ENCODE data around the gene SYNJ1. TPM values are rescaled to one million over a fixed set of nuclear protein-coding genes. Genes with fewer than 3 reads are reported as not detected.

The SYNJ1 gene
- total and polyA plus RNA-seq, 9 of the 15 experiments (the other 6 are each of a cell fraction or from before 2014, with no cell fraction given) = 2.4 to 10.6 (median 5.6) TPM

DNA sequence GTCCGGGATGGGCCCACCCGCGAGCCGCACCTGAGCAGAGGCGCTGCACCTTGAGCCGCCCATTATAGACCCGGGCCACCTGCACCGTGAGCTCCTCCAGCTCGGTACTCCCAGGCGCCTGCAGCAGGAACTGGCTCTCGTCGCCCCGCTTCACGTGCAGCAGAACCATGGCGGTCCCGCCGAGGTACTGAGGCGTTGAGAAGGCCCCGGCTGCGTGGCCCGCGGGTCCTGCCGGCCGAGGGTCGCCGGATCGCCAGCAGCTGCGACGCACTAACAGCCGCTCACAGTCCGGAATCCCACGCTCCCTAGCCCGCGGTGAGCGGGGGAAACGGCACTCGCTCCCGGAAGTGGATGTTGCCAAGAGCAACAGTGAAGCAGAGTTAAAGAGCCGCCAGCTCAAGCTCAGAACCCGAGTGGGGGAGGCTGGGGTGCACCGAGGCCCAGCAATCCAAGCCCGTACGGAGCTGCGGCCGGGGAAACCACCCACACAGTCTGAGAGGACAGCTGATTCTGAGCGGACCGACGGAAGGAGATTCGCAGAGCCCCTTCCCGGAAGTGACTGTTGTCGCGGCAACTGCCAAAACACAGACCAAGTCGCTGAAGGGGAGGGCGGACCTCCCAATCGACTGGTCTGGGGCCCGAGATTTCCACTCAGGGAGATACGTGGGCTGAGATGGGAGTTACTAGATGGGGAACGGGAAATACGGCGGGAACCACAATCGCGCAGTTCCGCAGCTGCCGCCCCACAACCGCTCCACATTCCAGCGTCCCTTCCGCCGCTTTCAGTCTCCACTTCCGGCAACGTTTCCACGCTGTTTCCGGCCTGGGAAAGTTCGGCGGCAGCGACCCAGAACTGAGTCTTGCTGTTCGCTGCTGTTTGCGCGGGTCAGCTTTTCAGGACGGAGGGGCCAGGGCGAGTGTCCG, 115.5 kb downstream of the SYNJ1 start, which contains the start of gene CFAP298:
CFAP298 (minus strand) TSS at position 303 of the 924 bp plus-strand sequence; CDS start at position 169, 134 bp downstream.
- Histone ChIP-seq H2AFZ (ENCODE audit: low read depth, low read length) (peak within 1 kb of the TSS; percentile 100), H3K4me2 (ENCODE audit: insufficient read depth, low read length) (peak within 1 kb of the TSS; percentile 98), H3K27ac (ENCODE audit: extremely low read depth, low read depth, low read length) (peak within 1 kb of the TSS; percentile 96), H3K9ac (ENCODE audit: insufficient read depth in 1 of 2, low read depth in 2 of 2, low read length in 2 of 2) (peak within 1 kb of the TSS; percentile 93 to 96), H3K27me3 (ENCODE audit: control insufficient read depth in 2 of 2, insufficient read depth in 2 of 2, low read length in 2 of 2) (no peaks in the 10 kb centered on the region), H3K36me3 (ENCODE audit: control insufficient read depth, insufficient read depth, low read length) (peaks cover 32% of the 10 kb centered on the region), H4K20me1 (replicated peaks; ENCODE audit: control insufficient read depth, insufficient read depth, low read length) (no peaks in the 10 kb centered on the region), H3K79me2 (ENCODE audit: control insufficient read depth, insufficient read depth, low read length) (peaks cover 32% of the 10 kb centered on the region), H3K4me3 (peak within 1 kb of the TSS; percentile 89), H3K4me1 (replicated peaks in 1 of 2; ENCODE audit: control insufficient read depth in 2 of 2, insufficient read depth in 2 of 2, low read length in 2 of 2) (peaks cover 0 to 21% of the 10 kb centered on the region in 2 experiments; a peak in 4 of 5 replicates), H3K9me3 (replicated peaks; ENCODE audit: control insufficient read depth, insufficient read depth, low read depth, low read length) (no peaks in the 10 kb centered on the region), H3K9me1 (ENCODE audit: control insufficient read depth, insufficient read depth, low read length) (peaks cover 4% of the 10 kb centered on the region)
- POLR2A ChIA-PET = interaction anchor here (0.5 to 3.2 kb wide), 11 partner anchors 11 to 1448 kb away, joined by 3 to 13 read pairs (median 3); partner anchors contain the start of gene SYNJ1
- peak; percentile 86 for FAIRE-seq
- under 1% methylated on average over 78 of the region's 81 CpGs for WGBS (ENCODE audit: insufficient coverage, low coverage, missing lambda C conversion rate)
- DNase-seq (ENCODE audit: extremely low read depth in 1 of 4, low spot score in 3 of 4) = peak; percentile 88 to 96 (median 90)
- in situ Hi-C loops (cut with MboI) = no loop called here
- ATAC-seq = peak; percentile 90
- intact Hi-C loops (cut with micrococcal nuclease) = loop anchor here (5.0 kb wide), 2 partner anchors 160 to 220 kb away; partner anchors contain the start of genes PAXBP1 and URB1
- BruUV-seq (replicated peaks) = no TSS peak
- CTCF ChIA-PET (ENCODE audit: low intra/inter-chr PET ratio) = interaction anchor here (0.6 kb wide), 1 partner anchor 290 kb away, joined by 4 read pairs; no protein-coding TSS in a partner anchor
- 0 out of 2 replicates have a peak, but pooled peaks have one; percentile 55 for TF ChIP-seq NBN (IDR thresholded peaks at IDR 0.05; ENCODE audit: low read depth)
- 0 out of 2 replicates have a peak, but pooled peaks have one; percentile 13 for TF ChIP-seq NFE2 (IDR thresholded peaks at IDR 0.05; ENCODE audit: low read depth)
- TF ChIP-seq ZNF347 (CRISPR knock-in tag; IDR thresholded peaks at IDR 0.05; ENCODE audit: low read depth) = no peak
- TF ChIP-seq ESRRA (IDR thresholded peaks at IDR 0.05; ENCODE audit: borderline replicate concordance, low read depth) = peak; percentile 61; the same call in 1 of the 2 replicates
- TF ChIP-seq ZNF561 (CRISPR knock-in tag; conservative IDR thresholded peaks at IDR 0.05) = no peak
- peak; percentile 12; the same call in 1 of the 2 replicates for TF ChIP-seq ZNF830 (CRISPR knock-in tag; IDR thresholded peaks at IDR 0.05)
- no peak for TF ChIP-seq MTF1 (CRISPR knock-in tag; IDR thresholded peaks at IDR 0.05; ENCODE audit: borderline replicate concordance)
- TF ChIP-seq, protein P1, sequence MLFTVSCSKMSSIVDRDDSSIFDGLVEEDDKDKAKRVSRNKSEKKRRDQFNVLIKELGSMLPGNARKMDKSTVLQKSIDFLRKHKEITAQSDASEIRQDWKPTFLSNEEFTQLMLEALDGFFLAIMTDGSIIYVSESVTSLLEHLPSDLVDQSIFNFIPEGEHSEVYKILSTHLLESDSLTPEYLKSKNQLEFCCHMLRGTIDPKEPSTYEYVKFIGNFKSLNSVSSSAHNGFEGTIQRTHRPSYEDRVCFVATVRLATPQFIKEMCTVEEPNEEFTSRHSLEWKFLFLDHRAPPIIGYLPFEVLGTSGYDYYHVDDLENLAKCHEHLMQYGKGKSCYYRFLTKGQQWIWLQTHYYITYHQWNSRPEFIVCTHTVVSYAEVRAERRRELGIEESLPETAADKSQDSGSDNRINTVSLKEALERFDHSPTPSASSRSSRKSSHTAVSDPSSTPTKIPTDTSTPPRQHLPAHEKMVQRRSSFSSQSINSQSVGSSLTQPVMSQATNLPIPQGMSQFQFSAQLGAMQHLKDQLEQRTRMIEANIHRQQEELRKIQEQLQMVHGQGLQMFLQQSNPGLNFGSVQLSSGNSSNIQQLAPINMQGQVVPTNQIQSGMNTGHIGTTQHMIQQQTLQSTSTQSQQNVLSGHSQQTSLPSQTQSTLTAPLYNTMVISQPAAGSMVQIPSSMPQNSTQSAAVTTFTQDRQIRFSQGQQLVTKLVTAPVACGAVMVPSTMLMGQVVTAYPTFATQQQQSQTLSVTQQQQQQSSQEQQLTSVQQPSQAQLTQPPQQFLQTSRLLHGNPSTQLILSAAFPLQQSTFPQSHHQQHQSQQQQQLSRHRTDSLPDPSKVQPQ (CRISPR knock-in tag; IDR thresholded peaks at IDR 0.05; ENCODE audit: borderline replicate concordance) = no peak
- TF ChIP-seq SNRNP70 (optimal IDR thresholded peaks at IDR 0.05; ENCODE audit: low read depth, low read length) = no peak
- TF ChIP-seq CAMTA2 (CRISPR knock-in tag; conservative IDR thresholded peaks at IDR 0.05) = no peak
- TF ChIP-seq RFX1 (IDR thresholded peaks at IDR 0.05) = peak; percentile 99
- TF ChIP-seq KAT7 (CRISPR knock-in tag; IDR thresholded peaks at IDR 0.05; ENCODE audit: borderline replicate concordance) = no peak; the same call in 1 of the 2 replicates
- no peak for TF ChIP-seq MEIS2 (IDR thresholded peaks at IDR 0.05; ENCODE audit: partially characterized antibody)
- TF ChIP-seq LEF1 (IDR thresholded peaks at IDR 0.05) = peak; percentile 50; the same call in 1 of the 2 replicates
- TF ChIP-seq ZNF354B (CRISPR knock-in tag; IDR thresholded peaks at IDR 0.05) = no peak
- TF ChIP-seq KHSRP (IDR thresholded peaks at IDR 0.05) = no peak
- peak; percentile 90 for TF ChIP-seq TAF9B (IDR thresholded peaks at IDR 0.05; ENCODE audit: partially characterized antibody)
- TF ChIP-seq, protein P2, sequence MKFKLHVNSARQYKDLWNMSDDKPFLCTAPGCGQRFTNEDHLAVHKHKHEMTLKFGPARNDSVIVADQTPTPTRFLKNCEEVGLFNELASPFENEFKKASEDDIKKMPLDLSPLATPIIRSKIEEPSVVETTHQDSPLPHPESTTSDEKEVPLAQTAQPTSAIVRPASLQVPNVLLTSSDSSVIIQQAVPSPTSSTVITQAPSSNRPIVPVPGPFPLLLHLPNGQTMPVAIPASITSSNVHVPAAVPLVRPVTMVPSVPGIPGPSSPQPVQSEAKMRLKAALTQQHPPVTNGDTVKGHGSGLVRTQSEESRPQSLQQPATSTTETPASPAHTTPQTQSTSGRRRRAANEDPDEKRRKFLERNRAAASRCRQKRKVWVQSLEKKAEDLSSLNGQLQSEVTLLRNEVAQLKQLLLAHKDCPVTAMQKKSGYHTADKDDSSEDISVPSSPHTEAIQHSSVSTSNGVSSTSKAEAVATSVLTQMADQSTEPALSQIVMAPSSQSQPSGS (CRISPR knock-in tag; IDR thresholded peaks at IDR 0.05) = no peak
- TF ChIP-seq ADNP (tag; IDR thresholded peaks at IDR 0.05) = no peak

Measured in K562 (cell line).